ENCODE measurements around the gene EGFL8.
"Not testable (repeated sequence)": the region's sequence is repeated elsewhere in the genome, so short reads cannot be mapped to it uniquely, and the experiment has no call there.

EGFL8 gene

DNA sequence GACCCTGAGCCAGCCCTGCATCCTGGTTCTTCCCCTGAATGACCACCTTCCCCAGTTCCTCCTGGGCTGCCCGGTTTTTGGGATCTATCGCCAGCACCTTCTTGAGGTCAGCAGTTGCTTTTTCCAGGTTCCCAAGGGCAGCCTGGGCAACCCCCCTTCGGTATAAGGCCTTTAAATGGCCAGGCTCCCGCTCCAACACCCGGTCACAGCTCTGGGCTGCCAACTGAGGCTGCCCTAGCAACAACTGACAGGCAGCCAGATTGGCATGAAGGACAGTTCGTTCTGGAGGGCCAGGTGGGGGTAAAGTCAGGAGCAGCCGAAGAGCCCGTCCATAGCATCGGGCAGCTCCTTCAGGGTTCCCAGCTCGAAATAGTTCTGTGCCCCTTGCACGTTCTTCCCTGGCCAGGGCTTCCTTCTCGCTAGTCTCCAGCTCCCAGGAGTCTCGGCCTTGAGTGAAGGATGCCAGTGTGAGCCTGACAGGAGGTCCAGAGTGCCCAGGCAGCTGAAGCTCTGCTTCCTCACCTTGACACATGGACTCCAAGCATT lies 35.6 kb upstream of the EGFL8 start:
- no peak overlapping the region for H3K27ac ChIP-seq (ENCODE audit: low read length)
- H3K4me3 ChIP-seq (ENCODE audit: low read length): peak overlapping the region; percentile 82; the same call in 1 of the 2 replicates
- H3K4me1 ChIP-seq (ENCODE audit: insufficient read depth, low read length): peaks cover 9% of the 10 kb centered on the region; the same call in 1 of the 2 replicates
- H3K27me3 ChIP-seq (ENCODE audit: insufficient read depth, low read length): no peaks in the 10 kb centered on the region
- no peaks in the 10 kb centered on the region for H3K9me3 ChIP-seq (ENCODE audit: insufficient read depth, low read depth, low read length)
- H3K9ac ChIP-seq (ENCODE audit: low read depth, low read length): peak overlapping the region; percentile 76; the same call in 1 of the 2 replicates
- H3K36me3 ChIP-seq (ENCODE audit: insufficient read depth, low read depth, low read length): peaks cover 15% of the 10 kb centered on the region

DNA sequence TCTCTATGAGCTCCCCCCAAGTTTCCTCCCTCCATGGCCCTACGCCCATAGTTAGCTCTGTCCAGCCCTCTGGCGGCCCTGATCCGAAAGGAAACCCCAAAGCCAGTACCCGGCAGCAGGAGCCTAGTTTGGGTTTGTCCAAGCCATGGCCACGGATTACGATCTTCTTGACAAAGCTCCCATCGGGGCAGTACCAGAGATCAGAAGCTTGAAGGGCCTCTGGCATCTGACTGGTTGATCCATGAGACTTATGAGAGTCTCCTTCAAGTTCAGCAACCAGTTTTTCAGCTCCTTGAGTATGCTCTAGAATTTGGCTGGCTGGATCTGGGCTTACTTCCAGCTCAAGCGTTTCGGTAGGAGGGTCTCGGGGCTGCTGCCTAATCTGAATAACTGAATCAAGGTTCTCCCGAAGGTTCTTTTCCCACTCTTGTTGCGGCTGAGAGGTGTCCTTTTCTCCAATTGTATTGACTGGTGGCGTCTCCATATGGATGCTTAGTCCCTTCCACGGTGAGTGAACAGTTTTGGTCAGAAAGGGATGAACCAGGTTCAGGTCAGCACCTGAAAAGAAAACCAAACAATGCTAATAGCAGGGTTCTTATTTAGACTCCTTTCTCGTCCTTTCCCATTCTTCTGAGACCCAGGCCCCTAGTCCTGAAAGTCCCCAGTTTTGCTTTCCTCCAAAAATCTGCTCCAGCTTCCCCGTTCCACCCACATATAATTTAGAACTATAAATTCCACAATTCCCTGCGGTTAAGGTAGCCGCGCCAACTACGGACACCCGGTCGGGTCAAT lies 34.9 kb upstream of the EGFL8 start:
- no peaks in the 10 kb centered on the region for H3K27me3 ChIP-seq (ENCODE audit: insufficient read depth, low read length)
- H3K9me3 ChIP-seq (ENCODE audit: insufficient read depth, low read depth, low read length): no peaks in the 10 kb centered on the region
- H3K27ac ChIP-seq (ENCODE audit: low read length): peak overlapping the region; percentile 15
- H3K36me3 ChIP-seq (ENCODE audit: insufficient read depth, low read depth, low read length): peaks cover 11% of the 10 kb centered on the region
- peak overlapping the region; percentile 76 for H3K9ac ChIP-seq (ENCODE audit: low read depth, low read length)
- H3K4me1 ChIP-seq (ENCODE audit: insufficient read depth, low read length): peaks cover 9% of the 10 kb centered on the region; the same call in 1 of the 2 replicates
- H3K4me3 ChIP-seq (ENCODE audit: low read length): peak overlapping the region; percentile 82

DNA sequence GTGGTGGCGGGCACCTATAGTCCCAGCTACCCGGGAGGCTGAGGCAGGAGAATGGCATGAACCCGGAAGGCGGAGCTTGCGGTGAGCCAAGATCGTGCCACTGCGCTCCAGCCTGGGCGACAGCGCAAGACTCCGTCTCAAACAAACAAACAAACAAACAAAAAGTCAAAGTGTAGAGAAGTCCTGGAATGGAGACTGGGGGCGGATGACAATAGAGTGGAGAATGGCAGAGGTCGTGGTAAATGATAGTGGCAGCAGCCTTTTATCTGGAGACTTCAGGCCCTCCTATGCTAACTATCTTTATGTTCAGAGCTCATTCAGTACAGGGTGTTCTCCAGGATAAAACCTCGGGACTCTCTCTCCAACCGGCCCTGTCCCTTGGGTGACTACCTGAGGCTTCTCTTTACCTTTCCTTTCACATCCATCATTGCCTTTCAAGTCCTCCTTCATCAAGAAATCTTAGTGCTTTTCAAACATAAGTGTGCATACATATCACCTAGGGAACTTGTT lies 32.9 kb upstream of the EGFL8 start:
- Histone ChIP-seq H3K9me3 (ENCODE audit: insufficient read depth, low read depth, low read length) (no peaks in the 10 kb centered on the region), H3K27ac (ENCODE audit: low read length) (no peak overlapping the region), H3K4me1 (ENCODE audit: insufficient read depth, low read length) (peaks cover 9% of the 10 kb centered on the region; the same call in 1 of the 2 replicates), H3K36me3 (ENCODE audit: insufficient read depth, low read depth, low read length) (no peaks in the 10 kb centered on the region), H3K27me3 (ENCODE audit: insufficient read depth, low read length) (no peaks in the 10 kb centered on the region; the same call in 1 of the 2 replicates), H3K4me3 (ENCODE audit: low read length) (no peak overlapping the region), H3K9ac (ENCODE audit: low read depth, low read length) (no peak overlapping the region)

DNA sequence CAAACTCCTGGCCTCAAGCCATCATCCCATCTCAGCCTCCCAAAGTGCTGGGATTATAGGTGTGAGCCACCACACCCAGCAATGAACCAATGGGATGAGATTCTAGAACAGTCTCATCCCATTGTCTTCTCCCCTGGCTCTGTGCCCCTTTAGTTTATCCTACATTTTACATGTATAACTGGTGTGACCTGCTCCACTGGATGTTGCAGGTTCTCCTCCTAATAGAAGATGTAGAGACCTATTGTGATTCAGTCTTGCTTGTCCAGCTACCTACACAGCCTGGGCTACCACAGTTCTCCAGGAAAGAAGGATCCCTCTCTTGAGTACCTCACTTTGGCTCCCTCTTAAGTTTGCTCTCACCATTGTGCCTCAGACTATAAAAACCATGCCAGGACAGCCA lies 32.3 kb upstream of the EGFL8 start:
- no peaks in the 10 kb centered on the region for H3K36me3 ChIP-seq (ENCODE audit: insufficient read depth, low read depth, low read length)
- H3K27ac ChIP-seq (ENCODE audit: low read length): no peak overlapping the region
- no peaks in the 10 kb centered on the region; the same call in 1 of the 2 replicates for H3K27me3 ChIP-seq (ENCODE audit: insufficient read depth, low read length)
- H3K4me3 ChIP-seq (ENCODE audit: low read length): no peak overlapping the region
- H3K9ac ChIP-seq (ENCODE audit: low read depth, low read length): no peak overlapping the region
- no peaks in the 10 kb centered on the region for H3K9me3 ChIP-seq (ENCODE audit: insufficient read depth, low read depth, low read length)
- H3K4me1 ChIP-seq (ENCODE audit: insufficient read depth, low read length): peaks cover 6% of the 10 kb centered on the region; the same call in 1 of the 2 replicates

DNA sequence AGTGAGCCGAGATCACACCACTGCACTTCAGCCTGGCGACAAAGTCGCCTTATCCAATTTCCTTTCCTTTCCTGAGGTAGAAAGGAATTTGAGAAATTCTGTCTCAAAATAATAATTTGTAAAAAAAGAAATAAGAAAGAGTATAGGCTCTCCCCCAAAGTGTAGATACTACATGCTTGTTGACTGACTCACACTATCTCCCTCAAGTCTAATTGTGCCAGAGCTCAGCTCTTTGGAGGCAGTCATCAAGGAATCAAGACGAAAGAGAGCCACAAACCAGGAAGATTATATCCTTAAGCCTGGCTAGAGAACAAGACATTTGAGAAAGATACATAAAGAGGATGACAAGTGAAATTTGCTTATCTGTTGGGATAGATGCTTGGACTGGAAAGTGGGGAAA lies 30.6 kb upstream of the EGFL8 start:
- H3K27ac ChIP-seq (ENCODE audit: low read length): no peak overlapping the region
- peaks cover 2% of the 10 kb centered on the region; the same call in 1 of the 2 replicates for H3K4me1 ChIP-seq (ENCODE audit: insufficient read depth, low read length)
- H3K36me3 ChIP-seq (ENCODE audit: insufficient read depth, low read depth, low read length): no peaks in the 10 kb centered on the region
- H3K9me3 ChIP-seq (ENCODE audit: insufficient read depth, low read depth, low read length): no peaks in the 10 kb centered on the region
- no peak overlapping the region for H3K4me3 ChIP-seq (ENCODE audit: low read length)
- H3K27me3 ChIP-seq (ENCODE audit: insufficient read depth, low read length): no peaks in the 10 kb centered on the region; the same call in 1 of the 2 replicates
- H3K9ac ChIP-seq (ENCODE audit: low read depth, low read length): no peak overlapping the region

DNA sequence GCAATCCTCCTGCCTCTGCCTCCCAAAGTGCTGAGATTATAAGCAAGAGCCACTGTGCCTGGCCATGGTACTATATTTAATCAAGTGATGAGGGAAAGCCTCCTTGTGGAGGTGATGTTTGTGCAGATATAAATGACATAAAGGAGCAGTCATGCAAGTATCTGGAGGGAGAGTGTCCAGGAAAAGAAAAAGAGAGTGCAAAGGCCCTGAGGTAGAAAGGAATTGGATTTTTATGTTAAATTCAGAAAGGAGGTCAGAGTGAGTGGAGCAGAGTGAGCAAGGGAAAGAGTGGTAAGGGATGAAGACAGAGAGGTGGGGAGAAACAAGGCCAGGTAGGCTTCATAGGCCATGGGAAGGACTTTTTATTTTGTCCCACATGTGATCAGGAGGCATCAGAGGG lies 26.9 kb upstream of the EGFL8 start:
- Histone ChIP-seq H3K27ac (ENCODE audit: low read length) (no peak overlapping the region), H3K4me1 (ENCODE audit: insufficient read depth, low read length) (no peaks in the 10 kb centered on the region), H3K9me3 (ENCODE audit: insufficient read depth, low read depth, low read length) (no peaks in the 10 kb centered on the region), H3K9ac (ENCODE audit: low read depth, low read length) (no peak overlapping the region), H3K4me3 (ENCODE audit: low read length) (no peak overlapping the region), H3K27me3 (ENCODE audit: insufficient read depth, low read length) (no peaks in the 10 kb centered on the region; the same call in 1 of the 2 replicates), H3K36me3 (ENCODE audit: insufficient read depth, low read depth, low read length) (no peaks in the 10 kb centered on the region)

DNA sequence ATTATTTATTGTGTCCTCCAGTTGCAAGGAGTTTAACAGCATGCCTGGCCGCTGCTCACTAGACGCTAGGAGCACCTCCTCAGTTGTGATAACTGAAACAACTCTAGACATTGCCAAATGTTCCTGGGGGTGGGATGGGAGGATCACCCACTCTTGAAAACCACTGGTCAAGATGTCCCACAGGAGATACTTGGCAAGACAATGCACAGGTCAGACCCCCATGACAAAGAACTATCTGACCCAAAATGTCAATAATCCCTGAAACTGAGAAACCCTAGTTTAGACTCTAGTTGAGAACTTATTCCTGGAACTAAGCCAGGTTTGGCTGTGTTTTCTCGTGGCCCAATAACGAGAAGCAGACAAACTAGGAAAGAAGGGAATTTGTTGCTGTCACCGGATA lies 24.8 kb upstream of the EGFL8 start:
- Histone ChIP-seq H3K27me3 (ENCODE audit: insufficient read depth, low read length) (no peaks in the 10 kb centered on the region; the same call in 1 of the 2 replicates), H3K4me1 (ENCODE audit: insufficient read depth, low read length) (no peaks in the 10 kb centered on the region), H3K9ac (ENCODE audit: low read depth, low read length) (no peak overlapping the region), H3K27ac (ENCODE audit: low read length) (no peak overlapping the region), H3K9me3 (ENCODE audit: insufficient read depth, low read depth, low read length) (no peaks in the 10 kb centered on the region), H3K4me3 (ENCODE audit: low read length) (no peak overlapping the region), H3K36me3 (ENCODE audit: insufficient read depth, low read depth, low read length) (no peaks in the 10 kb centered on the region)

DNA sequence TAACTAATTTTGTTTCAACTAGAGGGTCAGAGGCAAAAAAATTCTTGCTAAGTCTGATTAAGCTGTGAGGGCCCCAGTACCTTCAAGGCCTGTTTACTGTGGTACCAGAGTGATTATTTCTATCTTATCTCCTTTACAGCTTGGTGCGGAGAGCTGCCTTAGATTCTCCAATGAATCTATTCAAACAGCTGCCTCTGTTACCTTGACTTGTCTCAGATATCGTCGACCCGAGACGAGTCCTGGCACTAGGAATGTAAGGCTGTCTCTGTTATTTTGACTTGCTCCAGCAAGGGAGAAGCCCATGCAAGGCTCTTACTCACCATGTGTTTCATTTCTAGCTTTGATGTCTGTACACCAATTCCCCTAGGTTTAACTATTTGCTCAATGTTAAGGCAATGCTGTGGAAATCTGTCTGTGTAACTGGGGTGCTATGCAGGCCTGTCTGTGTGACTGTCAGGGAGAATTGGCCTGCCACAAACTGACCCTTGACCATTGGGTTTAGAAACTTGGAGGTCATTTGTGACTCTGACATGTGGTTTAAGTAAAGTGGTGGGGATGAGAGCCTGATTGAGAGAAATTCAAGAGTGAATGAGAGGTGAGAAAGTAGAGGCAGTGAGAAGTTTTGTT lies 23.9 kb upstream of the EGFL8 start:
- Histone ChIP-seq H3K4me1 (ENCODE audit: insufficient read depth, low read length) (no peaks in the 10 kb centered on the region; the same call in 1 of the 2 replicates), H3K9me3 (ENCODE audit: insufficient read depth, low read depth, low read length) (no peaks in the 10 kb centered on the region), H3K9ac (ENCODE audit: low read depth, low read length) (no peak overlapping the region), H3K27me3 (ENCODE audit: insufficient read depth, low read length) (no peaks in the 10 kb centered on the region), H3K27ac (ENCODE audit: low read length) (no peak overlapping the region), H3K4me3 (ENCODE audit: low read length) (no peak overlapping the region), H3K36me3 (ENCODE audit: insufficient read depth, low read depth, low read length) (no peaks in the 10 kb centered on the region)

DNA sequence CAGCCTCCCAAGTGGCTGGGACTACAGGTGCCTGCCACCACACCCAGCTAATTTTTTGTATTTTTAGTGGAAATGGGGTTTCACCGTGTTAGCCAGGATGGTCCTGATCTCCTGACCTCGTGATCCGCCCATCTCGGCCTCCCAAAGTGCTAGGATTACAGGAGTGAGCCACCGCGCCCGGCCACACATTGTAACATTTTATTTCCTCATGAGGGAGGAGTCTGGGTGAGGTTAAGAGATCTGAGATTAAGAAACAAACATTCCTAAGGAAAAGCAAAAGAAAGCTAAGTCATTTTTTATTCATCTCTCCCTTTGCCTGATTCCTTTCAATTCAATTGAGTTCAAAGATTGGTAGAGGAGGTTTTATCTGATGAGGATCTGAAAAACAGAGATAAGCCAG lies 20.2 kb upstream of the EGFL8 start:
- H3K27me3 ChIP-seq (ENCODE audit: insufficient read depth, low read length); H3K36me3 ChIP-seq (ENCODE audit: insufficient read depth, low read depth, low read length); H3K9ac ChIP-seq (ENCODE audit: low read depth, low read length); H3K27ac ChIP-seq (ENCODE audit: low read length); H3K4me3 ChIP-seq (ENCODE audit: low read length); H3K9me3 ChIP-seq (ENCODE audit: insufficient read depth, low read depth, low read length): not testable (repeated sequence)
- H3K4me1 ChIP-seq (ENCODE audit: insufficient read depth, low read length): peaks cover 11% of the 10 kb centered on the region; the same call in 1 of the 2 replicates

DNA sequence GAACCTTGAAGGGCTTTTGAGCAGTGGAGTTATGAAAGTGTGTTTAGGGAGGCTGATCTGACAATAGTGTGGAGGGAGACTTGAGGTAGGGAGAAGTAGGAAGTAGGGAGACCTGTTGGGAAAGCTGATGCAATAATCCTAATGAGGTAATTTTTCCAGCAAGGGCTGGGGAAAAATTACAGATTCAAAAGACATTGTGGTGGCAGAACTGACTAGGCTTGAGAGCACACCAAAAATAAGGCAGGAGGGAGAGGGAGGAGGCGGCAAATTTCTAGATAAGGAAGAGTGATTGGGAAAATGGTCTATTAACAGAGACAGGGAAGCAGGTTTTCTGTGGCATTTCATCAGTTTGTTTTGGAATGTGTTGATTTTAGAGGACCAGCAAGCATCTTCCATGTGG lies 18.1 kb upstream of the EGFL8 start:
- Histone ChIP-seq H3K27ac (ENCODE audit: low read length) (no peak overlapping the region), H3K9me3 (ENCODE audit: insufficient read depth, low read depth, low read length) (no peaks in the 10 kb centered on the region), H3K36me3 (ENCODE audit: insufficient read depth, low read depth, low read length) (no peaks in the 10 kb centered on the region), H3K4me3 (ENCODE audit: low read length) (no peak overlapping the region), H3K4me1 (ENCODE audit: insufficient read depth, low read length) (peaks cover 14% of the 10 kb centered on the region), H3K27me3 (ENCODE audit: insufficient read depth, low read length) (peaks cover 18% of the 10 kb centered on the region), H3K9ac (ENCODE audit: low read depth, low read length) (peak overlapping the region; percentile 35; the same call in 1 of the 2 replicates)

DNA sequence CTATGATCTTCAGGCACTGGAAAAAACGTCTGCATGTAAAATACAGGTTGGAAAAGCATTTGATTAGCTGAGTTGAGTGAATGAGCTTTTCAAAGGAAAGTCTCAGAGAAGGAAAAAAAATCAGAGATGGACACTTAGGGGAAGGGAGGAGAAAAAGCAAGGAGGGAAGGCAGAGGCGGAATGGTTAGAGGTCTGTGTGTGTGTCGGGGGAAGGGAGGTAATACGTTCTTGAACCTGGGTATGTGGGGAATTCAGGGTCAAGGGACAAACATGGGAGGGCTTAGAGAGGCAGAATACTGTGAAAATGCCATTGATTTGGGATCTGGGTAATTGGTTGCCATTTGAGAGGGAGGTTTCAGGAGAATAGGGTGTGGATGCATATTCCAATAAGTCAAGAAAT lies 17.7 kb upstream of the EGFL8 start:
- H3K4me3 ChIP-seq (ENCODE audit: low read length): no peak overlapping the region
- H3K9ac ChIP-seq (ENCODE audit: low read depth, low read length): peak overlapping the region; percentile 35; the same call in 1 of the 2 replicates
- H3K27me3 ChIP-seq (ENCODE audit: insufficient read depth, low read length): peaks cover 21% of the 10 kb centered on the region
- H3K27ac ChIP-seq (ENCODE audit: low read length): no peak overlapping the region
- no peaks in the 10 kb centered on the region for H3K36me3 ChIP-seq (ENCODE audit: insufficient read depth, low read depth, low read length)
- no peaks in the 10 kb centered on the region for H3K9me3 ChIP-seq (ENCODE audit: insufficient read depth, low read depth, low read length)
- H3K4me1 ChIP-seq (ENCODE audit: insufficient read depth, low read length): peaks cover 16% of the 10 kb centered on the region
